ENCODE data around the gene RIPPLY2.

GRCh38 chr6:83859410-83860358, 6.5 kb downstream of the RIPPLY2 start, which contains the start of gene CYB5R4:
- no peak for TF ChIP-seq EP300 (IDR thresholded peaks at IDR 0.05)
- TF ChIP-seq CTCF (IDR thresholded peaks at IDR 0.05) = peak in 3 of 4 experiments; percentile 24 to 43 (median 24)
